Erythroblast (primary cell): ENCODE measurements around the gene MEAF6.

ENCODE experiments used
- DNase-seq, 2 experiments: peaks; one replicate each; lab custom pipeline; 2025; lab: John Stamatoyannopoulos, UW
- GATA1 ChIP-seq: IDR thresholded peaks from 2 replicates; pipeline ENCODE4 v1.6.1; 2011; ENCODE audit warnings: low read depth, mild to moderate bottlenecking, control low read depth, low read length, moderate library complexity
- POLR2A ChIP-seq: IDR thresholded peaks from 2 replicates; pipeline ENCODE4 v1.6.1; 2011; ENCODE audit warnings: mild to moderate bottlenecking, low read length

Gene MEAF6

GRCh38 chr1:37468037-37468436 lies 46.5 kb downstream of the MEAF6 start:
- TF ChIP-seq POLR2A (no peak), GATA1 (no peak)
- no peak for DNase-seq

DNA sequence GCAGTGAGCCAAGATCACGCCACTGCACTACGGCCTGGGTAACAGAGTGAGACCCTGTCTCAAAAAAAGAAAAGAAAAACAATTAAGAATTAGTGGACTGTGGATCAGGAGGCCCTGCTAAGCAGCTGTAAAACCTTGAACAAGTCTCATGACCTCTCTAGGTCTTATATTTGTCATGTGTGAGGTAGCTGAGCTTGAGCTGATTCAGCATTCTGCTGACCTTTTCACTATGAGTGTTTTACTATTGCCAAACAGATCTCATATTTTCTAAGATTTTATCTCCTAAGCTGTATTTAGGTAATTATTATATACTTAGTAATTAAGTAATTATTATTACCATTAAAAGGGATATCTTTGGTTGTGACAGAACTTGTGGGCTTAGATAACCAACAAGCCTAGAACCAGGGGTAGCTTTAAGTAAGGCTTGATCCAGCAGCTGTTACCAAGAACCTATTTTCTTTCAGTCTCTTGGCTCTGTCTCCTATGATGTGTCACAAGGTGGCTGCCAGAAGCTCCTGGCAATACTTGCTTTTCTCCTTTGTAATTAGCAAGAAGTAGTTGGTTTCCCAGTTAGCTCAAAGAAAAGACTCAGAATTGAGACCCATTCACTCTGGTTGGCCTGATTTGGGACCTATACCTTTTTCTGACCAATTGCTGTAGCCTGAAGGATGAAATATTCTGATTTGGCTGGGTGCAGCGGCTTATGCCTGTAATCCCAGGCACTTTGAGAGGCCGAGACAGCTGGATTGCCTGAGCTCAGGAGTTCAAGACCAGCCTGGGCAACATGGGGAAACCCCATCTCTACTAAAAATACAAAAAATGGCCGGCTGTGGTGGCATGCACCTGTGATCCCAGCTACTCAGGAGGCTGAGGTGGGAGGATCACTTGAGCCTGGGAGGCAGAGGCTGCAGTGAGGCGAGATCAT lies 48.7 kb downstream of the MEAF6 start:
- TF ChIP-seq POLR2A, result no peak
- TF ChIP-seq GATA1, result no peak
- no peak for DNase-seq

- DNase-seq, result no peak
- TF ChIP-seq POLR2A (no peak), GATA1 (no peak)
These were observed 50.1 kb downstream of the MEAF6 start for GRCh38 chr1:37464443-37464842.

DNA sequence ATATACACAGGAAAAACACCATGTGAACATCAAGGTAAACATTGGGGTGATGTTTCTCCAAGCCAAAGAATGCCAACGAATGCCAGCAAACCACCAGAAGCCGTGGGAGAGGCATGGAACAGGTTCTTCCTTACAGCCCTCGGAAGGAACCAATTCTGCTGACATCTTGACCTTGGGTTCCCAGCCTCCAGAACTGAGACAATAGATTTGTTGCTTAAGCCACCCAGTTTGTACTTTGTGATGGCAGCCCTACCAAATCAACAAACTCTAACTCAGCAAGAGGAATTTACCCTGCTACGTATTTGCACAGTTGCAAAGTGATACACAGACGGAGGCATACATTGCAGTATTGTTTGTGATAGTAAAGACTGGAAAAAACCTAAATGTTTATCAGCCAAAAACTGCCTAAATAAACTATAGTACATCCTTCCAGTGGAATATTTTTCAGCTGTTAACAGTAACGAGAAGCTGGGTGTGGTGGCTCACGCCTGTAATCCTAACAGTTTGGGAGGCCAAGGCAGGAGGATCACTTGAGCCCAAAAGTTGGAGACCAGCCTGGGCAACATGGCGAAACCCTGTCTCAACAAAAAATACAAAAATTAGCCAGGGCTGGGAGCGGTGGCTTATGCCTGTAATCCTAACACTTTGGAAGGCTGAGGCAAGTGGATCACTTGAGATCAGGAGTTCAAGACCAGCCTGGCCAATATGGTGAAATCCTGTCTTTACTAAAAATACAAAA lies 52.7 kb downstream of the MEAF6 start:
- DNase-seq, result no peak
- TF ChIP-seq POLR2A (no peak), GATA1 (no peak)

- DNase-seq, result no peak
- no peak for TF ChIP-seq GATA1
- TF ChIP-seq POLR2A, result no peak
These were observed 56.0 kb downstream of the MEAF6 start for GRCh38 chr1:37458551-37458950.

GRCh38 chr1:37456614-37457013 lies 58.0 kb downstream of the MEAF6 start:
- no peak for DNase-seq
- TF ChIP-seq GATA1, result no peak
- no peak for TF ChIP-seq POLR2A

- TF ChIP-seq POLR2A (no peak), GATA1 (no peak)
- no peak for DNase-seq
These were observed 59.0 kb downstream of the MEAF6 start for GRCh38 chr1:37455516-37455915.

DNA sequence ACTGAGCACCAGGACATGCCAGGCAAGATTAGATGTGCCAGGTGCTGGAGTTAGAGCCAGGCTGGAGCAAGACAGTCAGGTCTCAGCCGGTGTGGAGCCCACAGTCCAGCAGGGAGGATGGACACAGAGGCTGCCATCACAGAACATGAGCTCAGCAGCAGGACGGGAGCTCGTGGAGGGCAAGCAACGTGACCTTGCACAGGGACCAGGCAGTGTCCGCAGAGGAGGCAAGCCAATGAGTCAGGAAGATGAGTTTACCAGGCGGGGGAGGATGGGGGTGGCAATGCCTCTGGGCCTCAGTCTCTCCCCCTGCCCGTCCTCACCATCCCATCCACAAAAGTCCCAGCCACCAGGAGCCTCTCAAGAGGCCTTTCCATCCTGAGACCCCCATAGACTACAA lies 60.9 kb downstream of the MEAF6 start:
- no peak for DNase-seq
- no peak for TF ChIP-seq POLR2A
- TF ChIP-seq GATA1, result no peak

DNA sequence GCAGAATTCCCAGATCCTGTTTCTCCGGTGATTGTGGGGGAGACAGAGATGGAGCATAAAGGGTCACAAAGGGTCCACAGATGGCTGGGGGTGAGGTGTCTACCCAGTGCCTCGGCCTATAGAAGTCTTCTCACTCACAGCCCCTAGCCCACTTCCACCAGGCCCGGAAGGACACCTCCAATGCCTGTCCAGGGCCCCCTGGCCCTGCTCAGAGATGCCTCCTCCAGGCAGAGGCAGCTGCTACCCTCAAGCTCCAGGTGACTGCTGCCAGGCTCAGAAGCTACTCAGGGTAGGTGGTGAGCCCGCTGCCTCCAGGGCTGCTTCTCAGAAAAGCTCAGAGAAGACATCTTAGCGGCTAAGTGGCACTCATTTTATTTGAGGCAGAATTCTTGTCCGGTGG lies 62.1 kb downstream of the MEAF6 start:
- TF ChIP-seq POLR2A (no peak), GATA1 (no peak)
- DNase-seq, result no peak

GRCh38 chr1:37449936-37450335 lies 64.6 kb downstream of the MEAF6 start:
- no peak for DNase-seq

GRCh38 chr1:37448691-37449417 lies 65.7 kb downstream of the MEAF6 start:
- no peak for TF ChIP-seq POLR2A
- no peak for TF ChIP-seq GATA1
- DNase-seq, result no peak

More at GRCh38 chr1:37449936-37450335, 64.6 kb downstream of the MEAF6 start:
- TF ChIP-seq GATA1 (no peak), POLR2A (no peak)

GRCh38 chr1:37448185-37448584 lies 66.4 kb downstream of the MEAF6 start:
- TF ChIP-seq GATA1 (no peak), POLR2A (no peak)
- no peak for DNase-seq

GRCh38 chr1:37446874-37447273 lies 67.7 kb downstream of the MEAF6 start:
- DNase-seq, result no peak
- TF ChIP-seq GATA1, result no peak
- TF ChIP-seq POLR2A, result no peak
